ENCODE data around the gene DUSP16. TPM values are rescaled to one million over a fixed set of nuclear protein-coding genes. Genes with fewer than 3 reads are reported as not detected.

DUSP16 gene
- polyA plus RNA-seq, 1 donor = 35.1 TPM

GRCh38 chr12:12442548-12443071 is 120.1 kb downstream of the DUSP16 start:
- no peak for DNase-seq (ENCODE audit: low read depth)

GRCh38 chr12:12441843-12442461 is 120.7 kb downstream of the DUSP16 start:
- DNase-seq (ENCODE audit: low read depth) = no peak

DNA sequence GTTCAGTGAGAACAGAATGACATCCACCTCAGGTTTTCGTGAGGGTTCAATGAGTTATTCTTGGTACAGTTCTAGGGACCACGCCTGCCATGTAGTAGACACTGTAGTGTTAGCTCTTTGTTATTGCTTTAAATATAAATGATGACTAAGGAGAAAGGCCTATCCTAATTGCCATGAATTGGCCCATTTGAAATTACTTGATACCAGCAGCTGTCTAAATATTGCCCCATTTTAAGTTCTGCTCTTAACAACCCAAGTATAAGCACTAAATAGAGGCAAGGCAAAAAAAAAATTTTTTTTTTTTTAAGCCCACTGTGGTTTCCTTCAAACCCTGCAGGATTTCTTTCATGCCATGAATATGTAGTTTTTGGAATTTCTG is 121.2 kb downstream of the DUSP16 start:
- no peak for DNase-seq (ENCODE audit: low read depth)

- no peak for DNase-seq (ENCODE audit: low read depth)
These were observed 121.8 kb downstream of the DUSP16 start for GRCh38 chr12:12440784-12441428.

DNA sequence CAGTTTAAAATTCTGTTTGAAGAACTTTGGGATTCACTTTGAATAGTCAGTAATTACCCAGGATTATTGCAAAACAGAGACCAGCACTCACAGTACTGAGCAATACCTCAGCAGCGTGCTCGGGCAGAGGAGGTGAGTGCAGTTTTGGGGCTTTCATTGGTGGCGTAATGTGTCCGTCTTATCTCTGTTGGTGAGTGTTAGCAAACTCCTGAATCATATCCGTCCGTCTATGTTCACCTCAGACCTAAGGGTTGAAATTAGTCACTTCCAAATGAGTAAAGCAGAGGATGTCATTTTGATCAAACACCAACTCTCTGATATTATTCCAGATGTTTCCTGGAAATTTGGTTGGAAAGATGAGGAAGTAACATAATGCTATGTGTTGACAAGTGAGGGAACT is 123.0 kb downstream of the DUSP16 start:
- no peak for DNase-seq (ENCODE audit: low read depth)

DNA sequence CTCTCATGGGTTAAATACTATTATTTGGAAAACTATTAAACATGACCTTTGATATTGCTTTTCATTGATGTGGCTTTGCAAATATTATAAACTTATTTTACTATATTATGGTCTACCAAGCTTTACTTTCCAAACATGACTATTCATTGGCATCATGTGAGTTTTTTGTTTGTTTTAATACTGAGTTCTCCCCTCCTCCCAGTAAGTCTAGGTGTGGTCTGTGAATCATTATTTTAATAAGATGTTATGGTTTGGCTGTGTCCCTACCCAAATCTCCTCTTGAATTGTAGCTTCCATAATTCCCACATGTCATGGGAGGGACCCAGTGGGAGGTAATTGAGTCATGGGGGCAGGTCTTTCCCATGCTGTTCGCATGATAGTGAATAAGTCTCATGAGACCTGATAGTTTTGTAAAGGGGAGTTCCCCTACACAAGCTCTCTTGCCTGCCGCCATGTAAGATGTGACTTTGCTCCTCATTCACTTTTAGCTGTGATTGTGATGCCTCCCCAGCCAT is 125.8 kb downstream of the DUSP16 start:
- DNase-seq (ENCODE audit: low read depth) = no peak

- no peak for DNase-seq (ENCODE audit: low read depth)
These were observed 129.4 kb downstream of the DUSP16 start for GRCh38 chr12:12433203-12433731.

DNA sequence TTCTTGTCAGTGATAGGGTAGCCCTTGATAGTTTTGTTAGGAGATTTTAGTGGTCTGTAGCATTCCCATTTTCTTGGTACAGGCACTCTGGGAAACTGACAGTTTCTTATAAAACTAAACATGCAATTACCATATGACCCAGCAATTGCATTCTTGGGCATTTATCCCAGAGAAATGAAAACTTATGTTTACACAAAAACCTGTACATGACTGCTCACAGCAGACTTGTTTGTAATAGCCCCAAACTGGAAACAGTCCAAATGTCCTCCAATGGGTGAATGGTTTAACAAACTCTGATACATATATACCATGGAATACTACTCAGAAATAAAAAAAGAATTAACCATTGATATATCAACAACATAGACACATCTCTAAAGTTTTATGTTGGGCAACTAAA is 130.3 kb downstream of the DUSP16 start:
- DNase-seq (ENCODE audit: low read depth) = no peak

- DNase-seq (ENCODE audit: low read depth) = no peak
These were observed 133.6 kb downstream of the DUSP16 start for GRCh38 chr12:12428961-12429657.

DNA sequence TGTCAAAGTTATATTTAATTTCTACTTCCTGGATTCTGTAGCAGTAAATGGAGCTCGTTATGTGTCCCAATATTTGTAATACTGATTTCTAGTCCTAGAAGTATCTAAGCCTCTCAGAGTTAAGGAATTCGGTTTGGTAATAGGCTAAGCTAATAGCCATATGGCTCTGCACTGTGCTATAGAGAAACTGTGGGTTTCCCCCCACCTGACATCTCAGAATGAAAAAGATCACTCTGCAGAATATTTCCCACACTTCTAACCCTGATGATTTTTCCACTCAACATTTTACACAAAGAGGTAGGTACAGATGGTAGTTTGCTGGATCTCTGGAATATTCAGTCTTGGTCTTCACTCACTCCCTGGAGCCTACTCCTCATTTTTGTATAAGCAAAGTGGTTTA is 134.6 kb downstream of the DUSP16 start:
- no peak for DNase-seq (ENCODE audit: low read depth)

- DNase-seq (ENCODE audit: low read depth) = no peak
These were observed 135.1 kb downstream of the DUSP16 start for GRCh38 chr12:12427568-12427967.

GRCh38 chr12:12425616-12426015 is 137.0 kb downstream of the DUSP16 start:
- DNase-seq (ENCODE audit: low read depth) = no peak

- no peak for DNase-seq (ENCODE audit: low read depth)
These were observed 137.7 kb downstream of the DUSP16 start for GRCh38 chr12:12425001-12425400.

Other genes with a start within 250 kb of the DUSP16 start
- gene MANSC1, start 212.6 kb downstream of the DUSP16 start, polyA plus RNA-seq (ENCODE audit: insufficient read length) = 8.6 TPM
- 7.2 TPM for gene BORCS5, start 205.8 kb downstream of the DUSP16 start, polyA plus RNA-seq (ENCODE audit: insufficient read length)
- gene CREBL2, start 49.0 kb upstream of the DUSP16 start, polyA plus RNA-seq (ENCODE audit: insufficient read length) = 10.0 TPM
- 0.75 TPM for gene GPR19, start 133.3 kb upstream of the DUSP16 start, polyA plus RNA-seq (ENCODE audit: insufficient read length)
- gene CDKN1B, start 154.5 kb upstream of the DUSP16 start, polyA plus RNA-seq (ENCODE audit: insufficient read length) = 45.3 TPM
- gene APOLD1, start 222.8 kb upstream of the DUSP16 start, polyA plus RNA-seq (ENCODE audit: insufficient read length) = 7.3 TPM

Measured in forelimb muscle (tissue), 1 donor.